AG08396 (cell line): ENCODE data around the gene SMARCB1.

Experiments
- DNase-seq: peaks from one replicate; pipeline ENCODE4 v3.0.0; 2012; ENCODE audit warnings: low spot score, mixed read lengths

Gene SMARCB1

GRCh38 chr22:23762842-23763578 is 23.8 kb upstream of the SMARCB1 start, which contains the start of gene C22orf15:
Gene C22orf15 (plus strand): TSS chr22:23762990. CDS start chr22:23763307, 317 bp downstream.
- DNase-seq, result peak; percentile 52

GRCh38 chr22:23763579-23763945 is 23.2 kb upstream of the SMARCB1 start:
- DNase-seq, result no peak

- no peak for DNase-seq
Measured at GRCh38 chr22:23763954-23764353, 22.8 kb upstream of the SMARCB1 start.

GRCh38 chr22:23764899-23765881 is 21.6 kb upstream of the SMARCB1 start:
- DNase-seq, result no peak

- no peak for DNase-seq
Measured at GRCh38 chr22:23767303-23767672, 19.5 kb upstream of the SMARCB1 start.

- peak; percentile 91 for DNase-seq
Measured at GRCh38 chr22:23767673-23768548, 18.9 kb upstream of the SMARCB1 start, which contains the start of gene CHCHD10. Gene CHCHD10 (minus strand): TSS chr22:23767972. CDS start chr22:23767874, 98 bp downstream.

GRCh38 chr22:23769321-23769965 is 17.3 kb upstream of the SMARCB1 start:
- DNase-seq, result no peak

- DNase-seq, result no peak
Measured at GRCh38 chr22:23772315-23772648, 14.5 kb upstream of the SMARCB1 start.

- DNase-seq, result peak; percentile 82
Measured at GRCh38 chr22:23772649-23773473, 13.9 kb upstream of the SMARCB1 start, which contains the start of gene MMP11. Gene MMP11 (plus strand): TSS chr22:23772849. CDS start chr22:23772871, 22 bp downstream.

- no peak for DNase-seq
Measured at GRCh38 chr22:23773483-23774113, 13.2 kb upstream of the SMARCB1 start.

GRCh38 chr22:23774114-23774921 is 12.4 kb upstream of the SMARCB1 start:
- DNase-seq, result no peak

GRCh38 chr22:23774922-23775436 is 11.8 kb upstream of the SMARCB1 start:
- peak; percentile 73 for DNase-seq

GRCh38 chr22:23775779-23776375 is 10.9 kb upstream of the SMARCB1 start:
- DNase-seq, result no peak

- DNase-seq, result no peak
Measured at GRCh38 chr22:23777776-23778576, 8.8 kb upstream of the SMARCB1 start.

- no peak for DNase-seq
Measured at GRCh38 chr22:23778577-23778900, 8.2 kb upstream of the SMARCB1 start.

GRCh38 chr22:23779083-23779482 is 7.7 kb upstream of the SMARCB1 start:
- DNase-seq, result no peak

GRCh38 chr22:23779731-23780130 is 7.0 kb upstream of the SMARCB1 start:
- no peak for DNase-seq
